Upper lobe of right lung (tissue), 1 donor: ENCODE data around the gene LCN10. TPM values are rescaled to one million over a fixed set of nuclear protein-coding genes. Genes with fewer than 3 reads are reported as not detected.
"Not testable (repeated sequence)": the region's sequence is repeated elsewhere in the genome, so short reads cannot be mapped to it uniquely, and the experiment has no call there.

ENCODE experiments used
- ATAC-seq: fragments of 200-7000 bp; cut with Tn5 transposase; one replicate; pipeline ENCODE4 v1.9.1; 2020; ENCODE audit warnings: mild to moderate bottlenecking, moderate library complexity
- DNase-seq: peaks from one replicate; pipeline ENCODE4 v3.0.0-alpha.2; 2020
- H3K27ac ChIP-seq: fragments of 200-600 bp; one replicate; pipeline ENCODE4 v1.8.0; 2022
- H3K27me3 ChIP-seq: fragments of 200-600 bp; one replicate; pipeline ENCODE4 v1.8.0; 2022; ENCODE audit warnings: mild to moderate bottlenecking
- H3K36me3 ChIP-seq: fragments of 200-600 bp; one replicate; pipeline ENCODE4 v1.8.0; 2022
- H3K4me1 ChIP-seq: fragments of 200-600 bp; one replicate; pipeline ENCODE4 v1.8.0; 2022
- H3K4me3 ChIP-seq: fragments of 200-600 bp; one replicate; pipeline ENCODE4 v1.8.0; 2022; ENCODE audit warnings: mild to moderate bottlenecking
- H3K9me3 ChIP-seq: fragments of 200-600 bp; one replicate; pipeline ENCODE4 v1.8.0; 2022
- intact Hi-C: fragments of 100-400 bp; cut with DNase I; formaldehyde crosslinking; loops from one replicate; pipeline ENCODE4 v1.11.0; 2022
- total RNA-seq: library from RNA; stranded (reverse); fragmentation: NEBNext Ultra II Directional; extraction: Animal tissue kit (Norgen Biotek cat#: 25700); gene quantifications from one replicate; pipeline ENCODE4 v1.2.1, GENCODE V29; 2021
- TF ChIP-seq, protein P1 (sequence below): fragments of 200-600 bp; IDR thresholded peaks from one replicate; pipeline ENCODE4 v1.8.0; 2022; ENCODE audit warnings: antibody characterized with exemption
- donor health status: DM: no; HTN: yes; CAD: no; lungs with severe emphysema.

The LCN10 gene
- total RNA-seq, 1 donor from 2014 or later, result 11.2 TPM

DNA sequence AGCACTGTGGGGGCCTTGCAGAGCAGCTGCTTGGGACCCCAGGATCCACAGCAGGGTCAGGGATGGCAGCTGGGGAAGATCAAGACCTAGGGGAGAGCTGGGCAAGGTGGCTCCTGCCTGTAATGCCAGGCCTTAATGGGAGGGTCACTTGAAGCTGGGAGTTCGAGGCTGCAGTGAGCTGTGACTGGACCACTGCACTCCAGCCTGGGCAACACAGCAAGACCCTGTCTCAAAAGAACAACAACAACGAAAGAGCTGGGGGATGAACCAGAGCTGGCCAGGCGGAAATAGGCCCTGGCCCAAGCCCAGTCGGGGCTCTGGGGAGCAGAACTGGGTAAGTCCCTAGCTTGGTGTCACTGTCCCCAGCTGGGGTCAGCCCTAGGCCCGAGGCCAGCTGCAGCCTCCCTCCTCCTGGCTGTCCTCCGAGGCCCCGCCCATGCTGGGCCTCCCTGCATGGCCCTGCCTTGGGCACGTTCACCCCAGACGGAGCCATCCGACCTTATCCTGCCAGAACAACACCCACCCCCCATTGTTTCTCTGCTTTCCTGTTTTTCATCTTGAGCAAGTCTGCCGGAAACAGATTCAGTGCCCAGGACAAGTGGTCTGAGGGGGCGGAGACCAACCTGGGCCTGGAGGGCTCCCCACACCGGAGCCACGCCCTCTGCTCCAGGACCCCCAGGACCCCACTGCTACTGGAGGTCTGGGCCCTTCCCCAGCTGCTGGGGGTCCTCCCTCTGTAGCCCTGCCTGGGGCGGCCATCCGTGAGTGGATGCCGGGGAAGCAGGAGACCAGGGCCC lies 28.4 kb downstream of the LCN10 start:
- Histone ChIP-seq H3K4me1 (peaks cover 30% of the 10 kb centered on the region), H3K27me3 (peaks cover 8% of the 10 kb centered on the region), H3K36me3 (no peaks in the 10 kb centered on the region), H3K4me3 (no peak overlapping the region), H3K9me3 (no peaks in the 10 kb centered on the region), H3K27ac (peak overlapping the region; percentile 83)
- peak; percentile 73 for DNase-seq
- TF ChIP-seq, protein P1, sequence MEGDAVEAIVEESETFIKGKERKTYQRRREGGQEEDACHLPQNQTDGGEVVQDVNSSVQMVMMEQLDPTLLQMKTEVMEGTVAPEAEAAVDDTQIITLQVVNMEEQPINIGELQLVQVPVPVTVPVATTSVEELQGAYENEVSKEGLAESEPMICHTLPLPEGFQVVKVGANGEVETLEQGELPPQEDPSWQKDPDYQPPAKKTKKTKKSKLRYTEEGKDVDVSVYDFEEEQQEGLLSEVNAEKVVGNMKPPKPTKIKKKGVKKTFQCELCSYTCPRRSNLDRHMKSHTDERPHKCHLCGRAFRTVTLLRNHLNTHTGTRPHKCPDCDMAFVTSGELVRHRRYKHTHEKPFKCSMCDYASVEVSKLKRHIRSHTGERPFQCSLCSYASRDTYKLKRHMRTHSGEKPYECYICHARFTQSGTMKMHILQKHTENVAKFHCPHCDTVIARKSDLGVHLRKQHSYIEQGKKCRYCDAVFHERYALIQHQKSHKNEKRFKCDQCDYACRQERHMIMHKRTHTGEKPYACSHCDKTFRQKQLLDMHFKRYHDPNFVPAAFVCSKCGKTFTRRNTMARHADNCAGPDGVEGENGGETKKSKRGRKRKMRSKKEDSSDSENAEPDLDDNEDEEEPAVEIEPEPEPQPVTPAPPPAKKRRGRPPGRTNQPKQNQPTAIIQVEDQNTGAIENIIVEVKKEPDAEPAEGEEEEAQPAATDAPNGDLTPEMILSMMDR, result no peak
- peak; percentile 54 for ATAC-seq
- intact Hi-C loops, result no loop called here

DNA sequence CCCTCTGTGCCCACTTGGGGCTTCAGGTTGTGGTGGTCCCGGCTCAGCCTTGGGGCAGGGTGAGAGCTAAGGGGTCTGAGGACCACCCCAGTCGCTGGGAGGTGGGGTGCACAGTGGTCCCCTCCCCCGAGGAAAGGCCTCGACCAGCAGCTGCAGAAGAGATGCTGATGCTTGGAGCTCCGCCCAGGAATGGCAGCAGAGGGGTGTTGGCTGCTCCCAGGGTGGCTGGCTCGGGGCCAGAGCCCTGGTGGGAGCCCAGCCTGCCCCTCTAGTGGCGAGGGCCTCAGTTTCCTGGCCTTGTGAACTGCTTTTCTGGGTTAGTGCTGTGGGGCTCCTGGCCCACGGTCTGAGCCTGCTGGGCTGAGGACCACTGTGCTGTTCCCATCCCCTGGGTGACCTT lies 29.2 kb downstream of the LCN10 start:
- ATAC-seq (no peak), DNase-seq (no peak)
- Histone ChIP-seq H3K9me3 (no peaks in the 10 kb centered on the region), H3K4me1 (peaks cover 28% of the 10 kb centered on the region), H3K27ac (peak overlapping the region; percentile 70), H3K27me3 (peaks cover 8% of the 10 kb centered on the region), H3K36me3 (no peaks in the 10 kb centered on the region), H3K4me3 (peak overlapping the region; percentile 44)
- intact Hi-C loops, result no loop called here
- TF ChIP-seq, protein P1, result no peak

DNA sequence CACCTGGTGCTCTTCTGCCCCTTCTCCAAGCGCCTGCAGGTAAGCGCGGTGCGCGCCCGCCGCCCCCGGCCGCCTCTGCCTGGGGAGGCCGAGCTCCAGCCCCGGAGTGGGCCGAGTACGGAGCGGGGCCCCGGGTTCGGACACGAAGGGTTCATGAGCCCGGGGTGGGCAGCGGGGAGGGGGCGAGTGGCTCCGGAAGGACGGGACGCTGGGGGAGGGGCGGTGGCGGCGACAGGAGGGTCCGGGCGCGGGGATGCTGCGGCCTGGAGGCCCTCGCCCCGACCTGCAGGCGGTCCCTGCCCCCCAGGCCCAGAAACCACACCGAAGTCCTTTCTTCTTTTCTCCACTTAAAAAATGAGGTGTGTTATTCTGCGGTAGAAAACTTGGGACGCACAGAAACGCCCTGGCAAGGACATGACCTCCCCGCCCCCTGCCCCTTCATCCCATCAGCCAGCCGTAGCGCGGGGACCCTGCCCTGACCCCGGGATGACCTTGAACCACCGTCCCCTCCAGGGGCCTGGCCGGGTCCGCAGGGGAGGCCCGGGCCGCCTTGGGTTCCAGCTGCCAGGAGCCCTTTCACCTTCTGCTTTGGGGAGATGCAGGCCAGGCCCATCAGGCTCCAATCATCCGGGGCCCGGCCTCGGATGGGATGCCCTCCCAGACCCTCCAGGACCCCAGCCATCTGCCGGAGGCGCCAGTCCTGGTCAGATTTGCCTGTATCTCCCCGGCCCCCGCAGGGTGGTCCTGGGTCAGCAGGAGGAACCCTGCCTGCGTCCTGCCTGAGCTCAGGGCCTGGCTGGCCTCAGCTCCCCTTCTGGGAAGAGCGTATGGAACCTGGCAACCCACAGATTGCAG lies 29.8 kb downstream of the LCN10 start:
- Histone ChIP-seq H3K4me1 (peaks cover 28% of the 10 kb centered on the region), H3K27me3 (peaks cover 8% of the 10 kb centered on the region), H3K4me3 (peak overlapping the region; percentile 44), H3K9me3 (no peaks in the 10 kb centered on the region), H3K36me3 (no peaks in the 10 kb centered on the region), H3K27ac (peak overlapping the region; percentile 70)
- intact Hi-C loops, result no loop called here
- TF ChIP-seq, protein P1, result no peak
- no peak for ATAC-seq
- no peak for DNase-seq

DNA sequence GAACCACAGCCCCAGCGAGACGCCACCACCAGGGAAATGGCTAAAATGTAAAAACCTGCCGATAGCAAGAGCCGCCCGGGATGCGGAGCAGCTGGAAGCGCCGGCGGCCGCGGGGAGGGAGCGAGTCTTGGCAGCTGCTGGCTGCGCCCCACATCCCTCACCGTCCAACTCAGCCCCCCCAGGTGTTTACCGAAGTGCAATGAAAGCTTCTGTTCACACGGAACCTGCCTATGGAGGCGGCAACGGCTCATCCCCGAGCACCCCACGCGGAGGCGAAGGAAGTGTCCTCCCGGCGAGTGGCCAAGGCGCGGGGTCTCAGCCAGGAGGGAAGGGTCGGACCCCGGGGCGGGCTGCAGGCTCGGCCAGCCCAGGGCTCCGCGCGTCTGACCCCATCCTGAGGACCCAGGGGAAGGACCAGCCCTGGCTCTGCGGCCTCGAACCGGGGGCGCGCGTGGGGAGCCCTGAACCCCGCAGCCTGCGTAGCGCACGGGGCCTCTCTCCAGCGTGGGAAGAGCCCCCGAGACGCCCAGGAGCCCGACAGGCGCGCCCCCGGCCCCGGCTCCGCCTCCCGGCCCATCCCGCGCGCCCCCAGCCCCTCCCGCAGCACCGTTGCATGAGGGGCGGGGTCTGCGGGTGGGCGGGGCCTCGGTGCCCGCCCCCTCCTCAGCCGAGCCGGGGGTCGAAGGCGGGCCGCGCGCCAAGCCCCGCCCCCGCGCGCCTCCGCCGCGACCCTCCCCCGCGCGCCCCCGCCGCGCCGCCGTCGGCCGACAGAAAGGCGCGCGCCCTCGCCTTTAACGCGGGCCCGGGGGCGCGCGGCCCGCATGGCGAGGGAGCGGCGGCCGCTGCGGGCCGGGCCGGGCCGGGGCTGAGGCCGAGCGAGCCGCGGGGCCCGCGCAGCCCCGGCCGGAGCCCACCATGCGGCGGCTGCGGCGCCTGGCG lies 30.7 kb downstream of the LCN10 start, which contains the start of gene DIPK1B:
DIPK1B (plus strand) TSS at position 822 of the 939 bp plus-strand sequence; CDS start at position 916, 94 bp downstream.
- Histone ChIP-seq H3K9me3 (no peaks in the 10 kb centered on the region), H3K4me3 (peak within 1 kb of the TSS; percentile 44), H3K4me1 (peaks cover 28% of the 10 kb centered on the region), H3K27ac (peak within 1 kb of the TSS; percentile 70), H3K36me3 (no peaks in the 10 kb centered on the region), H3K27me3 (peaks cover 8% of the 10 kb centered on the region)
- TF ChIP-seq, protein P1, result no peak
- intact Hi-C loops, result no loop called here
- peak; percentile 16 for ATAC-seq
- DNase-seq, result no peak

DNA sequence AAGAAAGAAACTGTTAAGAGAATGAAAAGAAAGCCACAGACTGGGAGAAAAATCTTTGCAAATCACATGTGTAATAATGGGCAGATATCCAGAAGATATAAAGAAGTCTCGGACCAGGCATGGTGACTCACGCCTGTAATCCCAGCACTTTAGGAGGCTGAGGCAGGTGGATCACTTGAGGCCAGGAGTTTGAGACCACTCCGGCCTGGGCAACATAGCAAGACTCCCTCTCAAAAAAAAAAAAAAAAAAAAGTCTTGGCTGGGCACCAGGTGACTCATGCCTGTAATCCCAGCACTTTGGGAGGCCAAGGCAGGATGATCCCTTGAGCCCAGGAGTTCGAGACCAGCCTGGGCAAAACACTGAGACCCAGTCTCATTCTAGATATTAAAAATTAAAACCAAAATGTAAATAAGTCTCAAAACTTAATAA lies 31.5 kb downstream of the LCN10 start:
- H3K4me1 ChIP-seq, result peaks cover 28% of the 10 kb centered on the region
- intact Hi-C loops, DNase-seq, ATAC-seq, H3K27me3 ChIP-seq, H3K27ac ChIP-seq, H3K4me3 ChIP-seq, H3K9me3 ChIP-seq, H3K36me3 ChIP-seq: not testable (repeated sequence)
